Measurements from ENCODE around the gene LTK.

DNA sequence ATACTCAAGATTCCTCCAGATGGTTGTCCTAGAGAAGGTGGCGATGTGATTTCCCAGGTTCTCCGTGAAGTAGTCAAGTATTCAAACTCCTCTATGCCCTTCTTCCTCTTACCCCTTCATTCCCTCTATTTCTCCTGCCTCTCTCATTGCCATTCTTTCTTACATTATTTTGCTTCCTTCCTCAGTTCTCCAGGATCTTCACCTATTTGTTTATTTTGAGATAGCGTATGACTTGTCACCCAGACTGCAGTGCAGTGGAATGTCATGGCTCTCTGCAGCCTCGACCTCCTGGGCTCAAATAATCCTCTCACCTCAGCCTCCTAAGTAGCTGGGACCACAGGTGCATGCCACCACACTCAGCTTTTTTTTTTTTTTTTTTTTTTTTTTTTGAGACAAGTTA, 21.7 kb downstream of the LTK start:
- no peak for TF ChIP-seq POLR2AphosphoS5 (IDR thresholded peaks at IDR 0.05; ENCODE audit: low read depth, low read length)
- no peak for TF ChIP-seq TAF1 (IDR thresholded peaks at IDR 0.05; ENCODE audit: low read depth, low read length)

Measured in GM12891 (cell line).